ENCODE results near the gene ETHE1.

Gene ETHE1

GRCh38 chr19:43462785-43463380, 64.1 kb downstream of the ETHE1 start:
- H3K27me3 ChIP-seq (replicated peaks): no peaks in the 10 kb centered on the region
- H3K4me3 ChIP-seq (ENCODE audit: low read depth, low read length): peak overlapping the region; percentile 74
- no peak overlapping the region for H3K27ac ChIP-seq
- DNase-seq: no peak
- in situ Hi-C loops (cut with HindIII; ENCODE audit: low pct_ligation_motif_present, low sequenced_read_pairs): no loop called here
- H3K36me3 ChIP-seq (replicated peaks): no peaks in the 10 kb centered on the region
- no peak for TF ChIP-seq CTCF (IDR thresholded peaks at IDR 0.05; ENCODE audit: low read depth, low read length, missing control alignments)

GRCh38 chr19:43462383-43462782, 64.6 kb downstream of the ETHE1 start:
- Histone ChIP-seq H3K4me3 (ENCODE audit: low read depth, low read length) (no peak overlapping the region), H3K27me3 (replicated peaks) (no peaks in the 10 kb centered on the region), H3K36me3 (replicated peaks) (no peaks in the 10 kb centered on the region), H3K27ac (no peak overlapping the region)
- in situ Hi-C loops (cut with HindIII; ENCODE audit: low pct_ligation_motif_present, low sequenced_read_pairs): no loop called here
- TF ChIP-seq CTCF (IDR thresholded peaks at IDR 0.05; ENCODE audit: low read depth, low read length, missing control alignments): no peak
- DNase-seq: no peak

- Histone ChIP-seq H3K36me3 (replicated peaks) (no peaks in the 10 kb centered on the region), H3K27ac (no peak overlapping the region), H3K4me3 (ENCODE audit: low read depth, low read length) (no peak overlapping the region), H3K27me3 (replicated peaks) (no peaks in the 10 kb centered on the region)
- TF ChIP-seq CTCF (IDR thresholded peaks at IDR 0.05; ENCODE audit: low read depth, low read length, missing control alignments): no peak
- in situ Hi-C loops (cut with HindIII; ENCODE audit: low pct_ligation_motif_present, low sequenced_read_pairs): no loop called here
- no peak for DNase-seq
Measured at GRCh38 chr19:43461303-43461702, 65.7 kb downstream of the ETHE1 start.

GRCh38 chr19:43460362-43461016, 66.5 kb downstream of the ETHE1 start:
- DNase-seq: no peak
- no peak overlapping the region for H3K4me3 ChIP-seq (ENCODE audit: low read depth, low read length)
- in situ Hi-C loops (cut with HindIII; ENCODE audit: low pct_ligation_motif_present, low sequenced_read_pairs): no loop called here
- H3K27ac ChIP-seq: no peak overlapping the region
- no peaks in the 10 kb centered on the region for H3K27me3 ChIP-seq (replicated peaks)
- TF ChIP-seq CTCF (IDR thresholded peaks at IDR 0.05; ENCODE audit: low read depth, low read length, missing control alignments): no peak
- H3K36me3 ChIP-seq (replicated peaks): no peaks in the 10 kb centered on the region

- in situ Hi-C loops (cut with HindIII; ENCODE audit: low pct_ligation_motif_present, low sequenced_read_pairs): no loop called here
- Histone ChIP-seq H3K27me3 (replicated peaks) (no peaks in the 10 kb centered on the region), H3K36me3 (replicated peaks) (no peaks in the 10 kb centered on the region), H3K27ac (no peak overlapping the region), H3K4me3 (ENCODE audit: low read depth, low read length) (no peak overlapping the region)
- TF ChIP-seq CTCF (IDR thresholded peaks at IDR 0.05; ENCODE audit: low read depth, low read length, missing control alignments): no peak
- DNase-seq: no peak
Measured at GRCh38 chr19:43457809-43458208, 69.2 kb downstream of the ETHE1 start.
